NCI-H2107 treated with DMSO at 0.1 percent for 48 hours (cell line): ENCODE data around the gene SERTAD2.
A peak's percentile ranks its signal among the peaks of the same experiment; 100 is the strongest.

Experiments
- DNase-seq: peaks from one replicate; lab custom pipeline; 2025; ENCODE audit not compliant: unreplicated experiment; lab: John Stamatoyannopoulos, UW

SERTAD2 gene

DNA sequence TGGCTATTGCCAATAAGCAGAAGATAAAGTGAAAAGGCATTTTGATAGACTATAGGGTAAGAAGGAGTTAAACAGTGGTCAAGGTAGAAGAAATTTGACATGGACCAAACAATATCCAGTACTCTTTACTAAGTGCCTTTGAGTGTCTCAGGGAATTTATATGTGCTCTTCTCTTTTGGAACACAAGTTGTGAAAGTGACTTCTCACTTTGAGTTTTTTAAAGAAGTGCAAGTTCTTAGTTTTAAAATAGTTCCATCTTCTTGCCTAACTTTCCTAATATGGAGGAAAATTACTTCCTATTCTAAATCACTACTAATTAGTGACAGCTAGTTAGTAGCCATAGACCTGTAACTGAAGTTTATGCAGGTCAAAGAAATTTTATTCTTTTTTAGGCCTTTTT, 66.2 kb downstream of the SERTAD2 start:
- DNase-seq, result no peak

DNA sequence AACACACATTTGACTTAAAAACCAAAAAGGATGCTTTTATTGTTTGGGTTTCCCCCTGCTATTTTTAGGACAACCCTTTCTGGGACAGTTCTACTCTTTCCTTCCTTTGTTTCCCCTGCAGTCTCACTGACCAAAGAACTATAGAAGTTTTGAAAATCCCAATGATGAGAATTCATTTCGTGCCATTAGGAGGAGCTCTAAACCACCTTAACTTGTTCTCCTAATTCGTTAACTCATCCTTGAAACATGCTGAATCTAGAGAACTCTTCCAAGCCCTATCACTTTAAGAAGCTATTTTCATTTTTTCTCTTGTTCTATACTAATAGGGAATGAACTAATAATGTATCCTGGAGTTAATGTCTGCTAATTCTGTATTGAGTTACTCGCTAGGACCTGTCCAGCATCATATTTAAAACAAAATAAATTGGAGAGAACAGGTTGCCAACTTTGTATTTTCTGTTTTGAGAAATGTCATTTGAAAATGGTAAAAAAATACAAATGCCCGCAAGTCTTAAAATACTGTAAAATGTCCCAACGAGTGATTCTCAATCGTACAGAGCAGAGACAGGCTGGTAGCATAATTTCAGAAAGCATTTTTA, 66.7 kb downstream of the SERTAD2 start:
- DNase-seq, result peak; percentile 25

DNA sequence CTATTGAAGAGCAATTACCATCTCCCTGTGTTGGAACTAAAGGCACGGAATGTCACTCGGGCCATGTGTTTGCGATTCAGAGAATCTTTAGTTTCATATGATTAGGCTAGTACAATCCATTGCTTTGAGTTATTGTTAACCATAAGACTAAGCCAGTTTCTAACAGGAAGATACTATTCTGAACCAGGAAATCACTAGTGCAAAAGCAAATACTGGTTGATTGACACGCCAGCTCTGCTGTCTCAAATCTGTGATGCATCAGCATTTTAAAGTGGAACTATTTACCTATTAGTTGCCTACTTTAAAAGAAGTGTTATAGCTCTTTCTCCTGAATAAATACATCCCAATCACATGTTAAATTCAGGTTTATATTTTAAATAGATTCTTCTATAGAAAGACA, 67.7 kb downstream of the SERTAD2 start:
- DNase-seq, result no peak

DNA sequence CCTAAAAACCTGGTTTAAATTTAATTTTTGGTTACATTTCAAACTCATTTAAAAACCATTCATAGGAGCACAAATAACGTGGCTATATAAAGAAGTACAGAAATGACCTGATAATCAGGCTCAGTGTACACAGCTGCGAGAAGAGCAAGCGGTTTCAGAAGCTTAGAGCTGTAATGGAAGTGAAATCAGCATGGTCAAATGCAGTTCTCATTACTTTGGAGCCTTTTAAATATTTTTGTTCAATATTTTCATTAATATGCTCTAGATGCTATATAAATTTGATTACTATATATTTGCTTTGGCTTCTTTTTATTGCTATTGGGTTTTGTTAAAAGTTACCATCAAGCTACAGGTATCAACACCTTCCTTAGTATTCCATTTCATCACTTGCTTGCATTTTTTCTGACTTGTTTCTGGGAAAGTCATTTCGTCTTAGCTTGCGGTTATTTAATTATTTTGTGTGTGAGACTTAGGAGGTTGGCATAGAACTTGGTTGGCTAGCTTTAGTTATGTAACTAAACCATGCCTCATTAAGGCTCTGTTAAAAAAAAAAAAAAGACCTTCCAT, 70.9 kb downstream of the SERTAD2 start:
- DNase-seq, result no peak

DNA sequence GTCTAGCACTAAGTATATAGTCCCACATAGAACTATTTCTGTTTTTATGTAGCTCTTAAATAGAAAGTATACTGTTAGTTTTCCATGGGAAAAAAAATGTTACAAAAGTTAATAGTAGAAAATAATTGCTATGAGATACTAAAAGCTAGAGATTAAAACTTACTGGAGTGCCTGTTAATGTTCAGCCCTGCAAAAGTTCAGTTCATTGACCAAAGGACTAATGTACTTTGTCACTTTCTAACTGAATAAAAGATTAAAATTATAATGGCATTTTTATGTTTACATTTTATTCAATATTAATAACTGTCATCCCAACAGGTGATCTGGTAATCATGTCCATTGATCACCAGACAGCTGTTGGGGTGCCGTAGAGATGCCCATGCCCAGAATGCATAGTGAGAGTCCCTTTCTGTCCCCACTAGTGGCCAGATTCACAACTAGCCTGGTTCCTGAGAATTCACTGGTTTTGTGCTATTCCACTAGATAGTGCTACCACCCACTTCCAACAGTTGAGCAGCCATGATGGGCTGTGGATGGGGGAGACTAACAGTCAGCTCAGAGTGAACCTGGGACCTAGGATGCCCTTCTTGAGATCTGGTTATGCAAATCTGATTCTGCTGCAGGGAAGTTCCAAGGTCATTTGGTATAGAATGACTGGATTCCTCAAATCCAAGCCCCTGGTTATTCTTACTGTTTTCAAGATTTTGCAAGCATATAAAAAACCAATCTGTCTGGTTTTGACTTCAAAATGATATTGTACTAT, 71.8 kb downstream of the SERTAD2 start:
- no peak for DNase-seq
